IMR-90 (cell line): ENCODE data around the gene DPP6. TPM values are rescaled to one million over a fixed set of nuclear protein-coding genes. Genes with fewer than 3 reads are reported as not detected.

ENCODE experiments used
- ATAC-seq: fragments of 200-7000 bp; cut with Tn5 transposase; 2 replicates; pipeline ENCODE4 v1.9.1; 2020; ENCODE audit warnings: low read depth, mild to moderate bottlenecking, moderate library complexity
- BruUV-seq: library from RNA; stranded (reverse); fragments of 400-500 nt; replicated peaks from 2 replicates; lab custom pipeline; 2021; lab: Mats Ljungman, UMichigan
- CTCF ChIA-PET: fragments of 300-600 bp; formaldehyde crosslinking; extraction: SDS; loops from one replicate; lab custom pipeline; 2021; ENCODE audit warnings: antibody characterized with exemption; lab: Yijun Ruan, JAX
- POLR2A ChIA-PET: fragments of 300-600 bp; sonication (Branson Sonifier 250); formaldehyde crosslinking; loops from one replicate; lab custom pipeline; 2022; ENCODE audit warnings: antibody characterized with exemption; ENCODE audit not compliant: unreplicated experiment; lab: Charles Lee
- DNase-seq: peaks from one replicate; pipeline ENCODE4 v3.0.0; 2013
- H2AFZ ChIP-seq: replicated peaks from 2 replicates; pipeline ENCODE3; 2013; ENCODE audit warnings: low read length, mild to moderate bottlenecking; ENCODE audit not compliant: poor library complexity
- H2AK5ac ChIP-seq: 2 replicates; pipeline ENCODE4 v1.6.1; 2013; ENCODE audit warnings: low read depth, low read length, inconsistent platforms
- H2AK9ac ChIP-seq: replicated peaks from 2 replicates; pipeline ENCODE3; 2013; ENCODE audit warnings: mild to moderate bottlenecking, low read depth, low read length, moderate library complexity; ENCODE audit not compliant: poor library complexity
- H2BK120ac ChIP-seq: 2 replicates; pipeline ENCODE4 v1.6.1; 2013; ENCODE audit warnings: low read depth, low read length, inconsistent platforms
- H2BK15ac ChIP-seq: 3 replicates; pipeline ENCODE4 v1.6.1; 2013; ENCODE audit warnings: low read depth, low read length, inconsistent platforms
- H2BK20ac ChIP-seq: 2 replicates; pipeline ENCODE4 v1.6.1; 2013; ENCODE audit warnings: low read depth, mild to moderate bottlenecking, inconsistent platforms, low read length, moderate library complexity
- H2BK5ac ChIP-seq: 2 replicates; pipeline ENCODE4 v1.6.1; 2013; ENCODE audit warnings: mild to moderate bottlenecking, low read depth, low read length, inconsistent platforms; ENCODE audit not compliant: poor library complexity, severe bottlenecking
- H3K14ac ChIP-seq: replicated peaks from 2 replicates; pipeline ENCODE4 v1.6.1; 2013; ENCODE audit warnings: low read depth, low read length, inconsistent platforms
- H3K18ac ChIP-seq: 2 replicates; pipeline ENCODE4 v1.6.1; 2013; ENCODE audit warnings: low read depth, low read length, control low read depth
- H3K23ac ChIP-seq: 2 replicates; pipeline ENCODE4 v1.6.1; 2013; ENCODE audit warnings: low read depth, low read length, inconsistent platforms
- H3K27ac ChIP-seq: 2 replicates; pipeline ENCODE4 v1.5.1; 2013; ENCODE audit warnings: mild to moderate bottlenecking, control low read depth, low read length; ENCODE audit not compliant: insufficient read depth
- H3K27me3 ChIP-seq: 2 replicates; pipeline ENCODE4 v1.6.1; 2013; ENCODE audit warnings: low read length; ENCODE audit not compliant: control insufficient read depth, insufficient read depth
- H3K36me3 ChIP-seq: 2 replicates; pipeline ENCODE4 v1.6.1; 2013; ENCODE audit warnings: low read length, mixed read lengths; ENCODE audit not compliant: control insufficient read depth, insufficient read depth
- H3K4ac ChIP-seq: 2 replicates; pipeline ENCODE4 v1.6.1; 2013; ENCODE audit warnings: low read depth, low read length, inconsistent platforms
- H3K4me1 ChIP-seq: 2 replicates; pipeline ENCODE4 v1.6.1; 2013; ENCODE audit warnings: low read length, mixed read lengths; ENCODE audit not compliant: control insufficient read depth, insufficient read depth
- H3K4me2 ChIP-seq: 2 replicates; pipeline ENCODE4 v1.6.1; 2013; ENCODE audit warnings: low read depth, mild to moderate bottlenecking, control low read depth, low read length, moderate library complexity
- H3K4me3 ChIP-seq: 2 replicates; pipeline ENCODE4 v1.5.1; 2013; ENCODE audit warnings: low read depth, mild to moderate bottlenecking, control low read depth, low read length, moderate library complexity; ENCODE audit not compliant: insufficient read depth
- H3K56ac ChIP-seq: 2 replicates; pipeline ENCODE4 v1.6.1; 2013; ENCODE audit warnings: low read length, inconsistent platforms; ENCODE audit not compliant: insufficient read depth; ENCODE audit errors: extremely low read depth
- H3K79me1 ChIP-seq, 2 experiments: 2 replicates each; pipeline ENCODE4 v1.6.1; 2013; ENCODE audit warnings: low read length in 2 of 2, inconsistent platforms in 1 of 2, low read depth in 1 of 2
- H3K9ac ChIP-seq: 2 replicates; pipeline ENCODE4 v1.6.1; 2013; ENCODE audit warnings: low read depth, low read length, control low read depth
- H3K9me1 ChIP-seq: 2 replicates; pipeline ENCODE4 v1.6.1; 2013; ENCODE audit warnings: low read length, inconsistent platforms; ENCODE audit not compliant: insufficient read depth
- H3K9me3 ChIP-seq: 2 replicates; pipeline ENCODE4 v1.6.1; 2013; ENCODE audit warnings: low read length; ENCODE audit not compliant: control insufficient read depth, insufficient read depth
- H4K20me1 ChIP-seq: 2 replicates; pipeline ENCODE4 v1.6.1; 2013; ENCODE audit warnings: low read length, inconsistent platforms; ENCODE audit not compliant: insufficient read depth
- H4K5ac ChIP-seq: 2 replicates; pipeline ENCODE4 v1.6.1; 2013; ENCODE audit warnings: mild to moderate bottlenecking, low read depth, low read length, control low read depth
- H4K8ac ChIP-seq, 2 experiments: 2 replicates each; pipeline ENCODE4 v1.6.1; 2013; ENCODE audit warnings: low read depth in 2 of 2, low read length in 2 of 2, control low read depth in 1 of 2, inconsistent platforms in 1 of 2
- H4K91ac ChIP-seq: 2 replicates; pipeline ENCODE4 v1.6.1; 2013; ENCODE audit warnings: low read depth, low read length, inconsistent platforms; ENCODE audit not compliant: insufficient read depth
- BHLHE40 ChIP-seq: fragments of 150-350 bp; IDR thresholded peaks from 2 replicates; pipeline ENCODE4 v1.6.1; 2016; ENCODE audit warnings: mild to moderate bottlenecking, low read depth, low read length
- CEBPB ChIP-seq: IDR thresholded peaks from 2 replicates; pipeline ENCODE4 v1.6.1; 2012; ENCODE audit warnings: low read depth, low read length, improper control_type of control experiment
- CHD1 ChIP-seq: IDR thresholded peaks from 2 replicates; pipeline ENCODE4 v1.6.1; 2012; ENCODE audit warnings: low read depth, low read length, improper control_type of control experiment
- CTCF ChIP-seq: conservative IDR thresholded peaks from 2 replicates; pipeline ENCODE4 v1.5.1; 2012; ENCODE audit warnings: mild to moderate bottlenecking, low read depth, low read length, improper control_type of control experiment
- FOS ChIP-seq: fragments of 150-350 bp; IDR thresholded peaks from 2 replicates; pipeline ENCODE4 v1.6.1; 2016; ENCODE audit warnings: low read depth, low read length
- MAFK ChIP-seq: IDR thresholded peaks from 2 replicates; pipeline ENCODE4 v1.6.1; 2012; ENCODE audit warnings: low read depth, low read length, improper control_type of control experiment
- MAZ ChIP-seq: IDR thresholded peaks from 2 replicates; pipeline ENCODE4 v1.6.1; 2012; ENCODE audit warnings: low read depth, mild to moderate bottlenecking, low read length, improper control_type of control experiment, moderate library complexity, borderline replicate concordance
- NFE2L2 ChIP-seq: fragments of 150-350 bp; IDR thresholded peaks from 2 replicates; pipeline ENCODE4 v1.6.1; 2016; ENCODE audit warnings: low read depth, mild to moderate bottlenecking, low read length
- POLR2A ChIP-seq: IDR thresholded peaks from 2 replicates; pipeline ENCODE4 v1.6.1; 2012; ENCODE audit warnings: mild to moderate bottlenecking, low read depth, low read length
- RFX5 ChIP-seq: IDR thresholded peaks from 2 replicates; pipeline ENCODE4 v1.8.0; 2012; ENCODE audit warnings: low read depth, mild to moderate bottlenecking, low read length, moderate library complexity
- SMC3 ChIP-seq: fragments of 150-350 bp; IDR thresholded peaks from 2 replicates; pipeline ENCODE4 v1.6.1; 2016; ENCODE audit warnings: low read depth, mild to moderate bottlenecking, antibody characterized with exemption, low read length, moderate library complexity
- WGBS, 2 experiments: methylation state at CpG; one replicate each; pipeline versions ENCODE4 v1.1.5 to v1.1.7; 2013; ENCODE audit warnings: missing lambda C conversion rate in 2 of 2; ENCODE audit not compliant: insufficient read length in 1 of 2; ENCODE audit errors: extremely low coverage in 2 of 2; 5-methylcytosine and 5-hydroxymethylcytosine counted together
- dilution Hi-C: fragments of 300-500 bp; cut with HindIII; formaldehyde crosslinking; loops from one replicate; pipeline ENCODE4 v1.14.3; 2018; ENCODE audit warnings: low sequenced_read_pairs; ENCODE audit not compliant: unreplicated experiment
- in situ Hi-C: fragments of 300-500 bp; cut with MboI; formaldehyde crosslinking; loops from 3 replicates; pipeline ENCODE4 v1.14.3; 2019; ENCODE audit warnings: low sequenced_read_pairs, inconsistent platforms, mixed read lengths
- intact Hi-C: fragments of 100-400 bp; cut with micrococcal nuclease; formaldehyde crosslinking; loops from 2 replicates; pipeline ENCODE4 v1.10.0; 2022
- polyA plus RNA-seq, 3 experiments: library from polyadenylated mRNA; depleted of rRNA; stranded (reverse); fragments of >200 nt; gene quantifications; 2 replicates each; pipeline ENCODE4 v1.2.3, GENCODE V29; 2012; ENCODE audit warnings: low replicate concordance in 1 of 3
- total RNA-seq: library from RNA; depleted of rRNA; stranded (reverse); fragments of >200 nt; gene quantifications from 2 replicates; pipeline ENCODE4 v1.2.3, GENCODE V29; 2012
- TF ChIP-seq, protein P1 (sequence below): fragments of 150-350 bp; IDR thresholded peaks from 2 replicates; pipeline ENCODE4 v1.6.1; 2017; ENCODE audit warnings: mild to moderate bottlenecking, antibody characterized with exemption, low read length, low read depth

The DPP6 gene
- total and polyA plus RNA-seq, 2 of the 4 experiments (the other 2 are of a cell fraction) = not detected

GRCh38 chr7:154644366-154644765 is 592.2 kb downstream of the DPP6 start:
- ChIA-PET CTCF (no interaction called here), POLR2A (no interaction called here)
- Histone ChIP-seq H3K4me3 (no peak overlapping the region), H3K56ac (no peak overlapping the region), H2AK9ac (no peak overlapping the region), H3K36me3 (no peaks in the 10 kb centered on the region), H3K27ac (no peak overlapping the region), H3K18ac (no peak overlapping the region), H3K14ac (no peak overlapping the region), H3K4me2 (no peak overlapping the region), H4K5ac (no peak overlapping the region), H2BK120ac (no peak overlapping the region), H3K23ac (no peak overlapping the region), H2AFZ (no peak overlapping the region), H3K4ac (no peak overlapping the region), H3K9me1 (no peaks in the 10 kb centered on the region), H4K91ac (no peak overlapping the region), H2AK5ac (no peak overlapping the region), H2BK5ac (no peak overlapping the region), H3K9ac (no peak overlapping the region), H2BK20ac (no peak overlapping the region), H2BK15ac (no peak overlapping the region), H3K79me1 (no peaks in the 10 kb centered on the region), H3K4me1 (no peaks in the 10 kb centered on the region), H3K9me3 (peaks cover 28% of the 10 kb centered on the region), H4K20me1 (no peaks in the 10 kb centered on the region), H4K8ac (no peak overlapping the region), H3K27me3 (no peaks in the 10 kb centered on the region)
- DNase-seq (no peak), ATAC-seq (no peak)
- in situ Hi-C loops = no loop called here
- no TSS peak for BruUV-seq
- WGBS, 2 experiments = 60% methylated on average over 2 of the region's 3 CpGs; no CpG with 5 or more reads in 1 of the 2 experiments
- intact Hi-C loops = no loop called here
- dilution Hi-C loops = no loop called here
- no peak for TF ChIP-seq MAZ
- no peak for TF ChIP-seq POLR2A
- no peak for TF ChIP-seq SMC3
- TF ChIP-seq CHD1 = no peak
- TF ChIP-seq BHLHE40 = no peak
- no peak for TF ChIP-seq CTCF
- no peak for TF ChIP-seq MAFK
- TF ChIP-seq, protein P1, sequence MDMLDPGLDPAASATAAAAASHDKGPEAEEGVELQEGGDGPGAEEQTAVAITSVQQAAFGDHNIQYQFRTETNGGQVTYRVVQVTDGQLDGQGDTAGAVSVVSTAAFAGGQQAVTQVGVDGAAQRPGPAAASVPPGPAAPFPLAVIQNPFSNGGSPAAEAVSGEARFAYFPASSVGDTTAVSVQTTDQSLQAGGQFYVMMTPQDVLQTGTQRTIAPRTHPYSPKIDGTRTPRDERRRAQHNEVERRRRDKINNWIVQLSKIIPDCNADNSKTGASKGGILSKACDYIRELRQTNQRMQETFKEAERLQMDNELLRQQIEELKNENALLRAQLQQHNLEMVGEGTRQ = no peak
- no peak for TF ChIP-seq FOS
- no peak for TF ChIP-seq CEBPB
- no peak for TF ChIP-seq NFE2L2
- no peak for TF ChIP-seq RFX5
